GM21723 (cell line): ENCODE data around the gene MOK.
"Not testable (repeated sequence)": the region's sequence is repeated elsewhere in the genome, so short reads cannot be mapped to it uniquely, and the experiment has no call there.

Experiments used
- ATAC-seq: cut with Tn5 transposase; IDR thresholded peaks from one replicate; pipeline ENCODE4 v1.9.1; 2021; ENCODE audit warnings: mild to moderate bottlenecking, moderate library complexity; ENCODE audit not compliant: unreplicated experiment

The MOK gene

GRCh38 chr14:102323102-102323501 is 18.1 kb upstream of the MOK start:
- no peak for ATAC-seq

- ATAC-seq: no peak
Measured at GRCh38 chr14:102321456-102322422, 16.8 kb upstream of the MOK start.

GRCh38 chr14:102320671-102321455 is 15.9 kb upstream of the MOK start:
- no peak for ATAC-seq

GRCh38 chr14:102320033-102320660 is 15.2 kb upstream of the MOK start:
- ATAC-seq: peak; percentile 19

GRCh38 chr14:102319351-102320032 is 14.5 kb upstream of the MOK start, which contains the start of gene ZNF839:
TSS of gene ZNF839 (plus strand) at chr14:102319746. CDS start at chr14:102319766, 20 bp downstream.
- peak; percentile 57 for ATAC-seq

GRCh38 chr14:102318781-102319276 is 13.9 kb upstream of the MOK start:
- no peak for ATAC-seq

- ATAC-seq: no peak
Measured at GRCh38 chr14:102317564-102318248, 12.7 kb upstream of the MOK start.

- peak; percentile 54 for ATAC-seq
Measured at GRCh38 chr14:102316743-102317563, 12.0 kb upstream of the MOK start.

- ATAC-seq: no peak
Measured at GRCh38 chr14:102316338-102316742, 11.4 kb upstream of the MOK start.

GRCh38 chr14:102315121-102315520 is 10.2 kb upstream of the MOK start:
- ATAC-seq: no peak

GRCh38 chr14:102314242-102315011 is 9.5 kb upstream of the MOK start:
- ATAC-seq: peak; percentile 57

- no peak for ATAC-seq
Measured at GRCh38 chr14:102303664-102304063, 1.3 kb downstream of the MOK start.

GRCh38 chr14:102298303-102299070 is 6.5 kb downstream of the MOK start:
- ATAC-seq: not testable (repeated sequence)

GRCh38 chr14:102297436-102298170 is 7.4 kb downstream of the MOK start:
- ATAC-seq: no peak

- ATAC-seq: no peak
Measured at GRCh38 chr14:102295270-102295669, 9.7 kb downstream of the MOK start.

GRCh38 chr14:102293781-102294180 is 11.2 kb downstream of the MOK start:
- no peak for ATAC-seq

- ATAC-seq: no peak
Measured at GRCh38 chr14:102292441-102292840, 12.5 kb downstream of the MOK start.
